ENCODE data around the gene AKAP8L.

The AKAP8L gene

DNA sequence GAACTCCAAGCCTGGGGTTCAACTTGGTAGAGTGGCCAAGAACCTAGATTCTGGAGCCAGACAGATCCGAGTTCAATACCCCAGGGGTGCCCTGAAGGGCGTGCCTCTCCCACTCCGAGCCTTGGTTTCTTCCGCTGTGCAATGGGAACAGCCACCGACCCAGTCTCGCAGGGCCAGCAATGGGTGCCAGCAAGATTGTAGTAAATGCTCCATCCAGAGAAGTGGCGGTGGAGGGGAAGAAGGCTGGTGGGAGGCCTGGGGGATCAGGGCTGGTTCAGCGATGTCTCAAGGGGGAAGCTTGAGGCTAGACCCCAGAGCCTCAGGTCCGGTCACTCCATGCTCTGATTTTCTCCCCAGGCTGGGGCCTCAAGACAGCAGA lies 26.4 kb upstream of the AKAP8L start:
- H3K27me3 ChIP-seq (ENCODE audit: control insufficient read depth, insufficient read depth, low read length) = no peaks in the 10 kb centered on the region
- H3K9me3 ChIP-seq (ENCODE audit: control insufficient read depth, low read length) = no peaks in the 10 kb centered on the region
- H3K36me3 ChIP-seq (ENCODE audit: control insufficient read depth, insufficient read depth, low read length) = no peaks in the 10 kb centered on the region
- peaks cover 9% of the 10 kb centered on the region for H3K4me1 ChIP-seq (ENCODE audit: control insufficient read depth, insufficient read depth, low read length)
- H3K9ac ChIP-seq (ENCODE audit: low read length) = no peak overlapping the region
- H3K4me3 ChIP-seq (ENCODE audit: low read length) = no peak overlapping the region

- no peaks in the 10 kb centered on the region for H3K36me3 ChIP-seq (ENCODE audit: control insufficient read depth, insufficient read depth, low read length)
- H3K27me3 ChIP-seq (ENCODE audit: control insufficient read depth, insufficient read depth, low read length) = no peaks in the 10 kb centered on the region
- no peak overlapping the region for H3K4me3 ChIP-seq (ENCODE audit: low read length)
- H3K9me3 ChIP-seq (ENCODE audit: control insufficient read depth, low read length) = no peaks in the 10 kb centered on the region
- H3K4me1 ChIP-seq (ENCODE audit: control insufficient read depth, insufficient read depth, low read length) = peaks cover 9% of the 10 kb centered on the region
- no peak overlapping the region for H3K9ac ChIP-seq (ENCODE audit: low read length)
Observed at GRCh38 chr19:15444505-15445226, 25.9 kb upstream of the AKAP8L start.

DNA sequence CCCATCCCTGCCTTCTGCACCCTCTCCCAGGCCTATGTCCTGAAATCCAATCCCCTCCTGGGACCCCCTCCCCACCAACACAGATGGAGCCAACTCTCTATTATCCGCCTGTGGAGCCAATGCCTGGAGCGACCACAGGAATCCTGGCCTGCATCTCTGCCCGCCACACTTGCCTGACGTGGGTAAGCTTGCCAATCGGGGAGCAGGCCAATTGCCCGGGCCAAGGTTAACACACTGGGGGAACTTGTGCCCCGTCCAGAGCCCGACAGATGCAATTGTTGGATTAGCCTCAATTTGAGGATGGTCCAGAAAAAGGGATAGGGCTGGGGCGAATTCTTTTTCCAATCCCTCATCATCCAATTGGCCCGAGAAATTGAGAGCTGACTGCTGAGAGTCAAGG lies 25.1 kb upstream of the AKAP8L start:
- Histone ChIP-seq H3K4me3 (ENCODE audit: low read length) (no peak overlapping the region), H3K27me3 (ENCODE audit: control insufficient read depth, insufficient read depth, low read length) (no peaks in the 10 kb centered on the region), H3K4me1 (ENCODE audit: control insufficient read depth, insufficient read depth, low read length) (peaks cover 5% of the 10 kb centered on the region), H3K9ac (ENCODE audit: low read length) (no peak overlapping the region), H3K9me3 (ENCODE audit: control insufficient read depth, low read length) (no peaks in the 10 kb centered on the region), H3K36me3 (ENCODE audit: control insufficient read depth, insufficient read depth, low read length) (no peaks in the 10 kb centered on the region)

GRCh38 chr19:15443325-15443724 lies 24.5 kb upstream of the AKAP8L start:
- Histone ChIP-seq H3K9me3 (ENCODE audit: control insufficient read depth, low read length) (no peaks in the 10 kb centered on the region), H3K36me3 (ENCODE audit: control insufficient read depth, insufficient read depth, low read length) (no peaks in the 10 kb centered on the region), H3K27me3 (ENCODE audit: control insufficient read depth, insufficient read depth, low read length) (no peaks in the 10 kb centered on the region), H3K4me3 (ENCODE audit: low read length) (no peak overlapping the region), H3K9ac (ENCODE audit: low read length) (no peak overlapping the region), H3K4me1 (ENCODE audit: control insufficient read depth, insufficient read depth, low read length) (no peaks in the 10 kb centered on the region)

- Histone ChIP-seq H3K27me3 (ENCODE audit: control insufficient read depth, insufficient read depth, low read length) (no peaks in the 10 kb centered on the region), H3K9ac (ENCODE audit: low read length) (no peak overlapping the region), H3K9me3 (ENCODE audit: control insufficient read depth, low read length) (no peaks in the 10 kb centered on the region), H3K4me3 (ENCODE audit: low read length) (no peak overlapping the region), H3K36me3 (ENCODE audit: control insufficient read depth, insufficient read depth, low read length) (no peaks in the 10 kb centered on the region), H3K4me1 (ENCODE audit: control insufficient read depth, insufficient read depth, low read length) (no peaks in the 10 kb centered on the region)
Observed at GRCh38 chr19:15442142-15442920, 23.5 kb upstream of the AKAP8L start.

DNA sequence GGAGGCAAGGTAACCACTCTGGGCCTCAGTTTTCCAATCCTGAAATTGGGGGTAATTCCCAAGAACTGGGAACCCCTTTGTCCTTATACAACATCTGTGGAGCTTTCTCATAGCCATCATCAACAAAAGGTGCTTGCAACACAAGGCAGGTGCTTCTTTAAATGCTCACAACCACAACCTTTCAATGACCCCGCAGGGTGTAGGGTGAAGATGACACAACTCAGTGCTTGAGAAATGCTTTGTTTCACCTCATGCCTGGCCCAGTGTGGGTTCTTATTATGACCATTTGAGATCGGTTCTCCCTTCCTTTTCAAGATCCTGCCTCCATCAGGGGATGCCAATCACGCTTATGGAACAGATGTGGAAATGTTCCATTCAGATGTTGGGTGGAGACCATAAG lies 22.5 kb upstream of the AKAP8L start:
- Histone ChIP-seq H3K9ac (ENCODE audit: low read length) (no peak overlapping the region), H3K4me3 (ENCODE audit: low read length) (no peak overlapping the region), H3K36me3 (ENCODE audit: control insufficient read depth, insufficient read depth, low read length) (no peaks in the 10 kb centered on the region), H3K27me3 (ENCODE audit: control insufficient read depth, insufficient read depth, low read length) (no peaks in the 10 kb centered on the region), H3K9me3 (ENCODE audit: control insufficient read depth, low read length) (no peaks in the 10 kb centered on the region), H3K4me1 (ENCODE audit: control insufficient read depth, insufficient read depth, low read length) (no peaks in the 10 kb centered on the region)

DNA sequence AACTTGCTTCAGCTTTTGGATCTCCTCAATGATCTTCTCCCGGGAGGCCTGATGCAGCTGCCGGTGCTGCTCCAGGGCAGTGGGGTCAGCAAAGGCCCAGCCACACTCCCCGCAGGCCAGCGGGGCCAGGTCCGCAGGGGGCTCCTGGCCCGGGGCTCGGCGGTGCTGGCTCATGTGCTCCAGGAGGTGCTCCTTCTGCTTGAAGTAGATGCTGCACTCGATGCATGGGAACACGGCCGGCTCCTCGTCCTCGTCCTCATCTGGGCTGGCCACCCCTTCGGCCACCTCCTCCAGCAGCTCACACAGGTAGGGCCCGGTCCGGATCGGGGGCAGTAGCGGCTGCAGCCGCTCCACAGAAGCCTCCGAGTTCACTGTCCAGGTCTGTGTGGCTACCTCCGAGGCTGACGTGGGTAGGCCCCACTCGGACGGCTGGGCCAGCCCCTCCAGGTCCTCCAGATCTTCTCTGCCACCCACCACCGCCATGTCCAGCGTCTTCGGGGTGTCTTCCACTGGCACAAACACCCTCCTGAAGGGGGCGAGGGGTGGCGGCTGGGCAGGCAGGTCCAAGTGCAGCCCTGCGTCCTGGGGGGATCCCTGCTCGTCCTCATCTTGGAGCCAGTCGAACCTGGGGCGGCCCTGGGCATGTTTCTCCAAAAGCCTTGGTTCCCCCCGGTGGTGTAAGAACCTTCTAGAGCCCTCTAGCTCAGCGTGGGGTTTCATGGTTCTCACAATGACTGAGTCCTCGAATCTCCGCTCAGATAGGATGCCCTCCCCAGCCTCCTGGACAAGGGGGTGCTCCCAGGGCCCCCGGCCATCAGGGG lies 21.2 kb upstream of the AKAP8L start:
- no peaks in the 10 kb centered on the region for H3K9me3 ChIP-seq (ENCODE audit: control insufficient read depth, low read length)
- H3K36me3 ChIP-seq (ENCODE audit: control insufficient read depth, insufficient read depth, low read length) = no peaks in the 10 kb centered on the region
- no peak overlapping the region for H3K4me3 ChIP-seq (ENCODE audit: low read length)
- no peak overlapping the region for H3K9ac ChIP-seq (ENCODE audit: low read length)
- no peaks in the 10 kb centered on the region for H3K4me1 ChIP-seq (ENCODE audit: control insufficient read depth, insufficient read depth, low read length)
- no peaks in the 10 kb centered on the region for H3K27me3 ChIP-seq (ENCODE audit: control insufficient read depth, insufficient read depth, low read length)

DNA sequence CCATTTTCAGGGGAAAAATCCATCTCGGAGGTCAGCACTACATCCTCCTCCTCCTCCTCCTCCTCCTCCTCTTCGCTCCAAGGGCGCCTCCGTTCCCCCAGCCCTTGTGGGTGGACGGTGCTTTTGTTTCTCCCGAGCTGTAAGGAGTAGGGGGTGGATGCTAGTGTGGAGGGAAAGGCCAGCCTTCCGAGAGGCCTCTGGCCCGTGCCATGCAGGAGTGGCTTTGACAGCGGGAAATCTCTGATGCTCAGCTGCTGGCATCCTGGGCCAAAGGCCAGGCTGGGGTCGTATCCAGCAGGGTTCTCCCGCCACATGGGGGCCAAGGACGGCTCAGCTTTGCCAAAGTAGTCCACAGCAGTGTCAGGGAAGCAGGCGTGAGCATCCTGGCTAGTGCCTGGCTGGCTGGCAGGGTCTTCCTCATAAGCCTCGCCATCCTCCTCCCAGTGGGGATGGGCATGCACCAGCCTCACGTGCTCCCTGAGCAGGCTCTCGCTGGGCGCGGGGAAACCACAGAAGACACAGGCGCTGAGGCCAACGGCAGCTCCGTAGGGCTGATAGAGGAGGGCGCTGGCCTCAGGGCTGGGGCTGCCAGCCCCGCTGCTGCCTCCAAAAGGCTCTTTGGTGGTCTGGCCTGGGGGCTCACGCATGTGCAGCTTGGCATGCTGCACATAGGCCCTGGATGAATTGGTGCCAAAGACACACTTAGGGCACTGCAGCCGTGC lies 20.5 kb upstream of the AKAP8L start:
- Histone ChIP-seq H3K4me1 (ENCODE audit: control insufficient read depth, insufficient read depth, low read length) (no peaks in the 10 kb centered on the region), H3K27me3 (ENCODE audit: control insufficient read depth, insufficient read depth, low read length) (no peaks in the 10 kb centered on the region), H3K36me3 (ENCODE audit: control insufficient read depth, insufficient read depth, low read length) (no peaks in the 10 kb centered on the region), H3K9me3 (ENCODE audit: control insufficient read depth, low read length) (no peaks in the 10 kb centered on the region), H3K4me3 (ENCODE audit: low read length) (no peak overlapping the region), H3K9ac (ENCODE audit: low read length) (no peak overlapping the region)

GRCh38 chr19:15438577-15438976 lies 19.8 kb upstream of the AKAP8L start:
- Histone ChIP-seq H3K4me1 (ENCODE audit: control insufficient read depth, insufficient read depth, low read length) (peaks cover 1% of the 10 kb centered on the region), H3K36me3 (ENCODE audit: control insufficient read depth, insufficient read depth, low read length) (no peaks in the 10 kb centered on the region), H3K4me3 (ENCODE audit: low read length) (no peak overlapping the region), H3K9me3 (ENCODE audit: control insufficient read depth, low read length) (no peaks in the 10 kb centered on the region), H3K27me3 (ENCODE audit: control insufficient read depth, insufficient read depth, low read length) (no peaks in the 10 kb centered on the region), H3K9ac (ENCODE audit: low read length) (no peak overlapping the region)

- no peak overlapping the region for H3K4me3 ChIP-seq (ENCODE audit: low read length)
- H3K27me3 ChIP-seq (ENCODE audit: control insufficient read depth, insufficient read depth, low read length) = no peaks in the 10 kb centered on the region
- H3K4me1 ChIP-seq (ENCODE audit: control insufficient read depth, insufficient read depth, low read length) = peaks cover 6% of the 10 kb centered on the region
- H3K36me3 ChIP-seq (ENCODE audit: control insufficient read depth, insufficient read depth, low read length) = no peaks in the 10 kb centered on the region
- no peak overlapping the region for H3K9ac ChIP-seq (ENCODE audit: low read length)
- H3K9me3 ChIP-seq (ENCODE audit: control insufficient read depth, low read length) = no peaks in the 10 kb centered on the region
Observed at GRCh38 chr19:15438124-15438496, 19.3 kb upstream of the AKAP8L start.

DNA sequence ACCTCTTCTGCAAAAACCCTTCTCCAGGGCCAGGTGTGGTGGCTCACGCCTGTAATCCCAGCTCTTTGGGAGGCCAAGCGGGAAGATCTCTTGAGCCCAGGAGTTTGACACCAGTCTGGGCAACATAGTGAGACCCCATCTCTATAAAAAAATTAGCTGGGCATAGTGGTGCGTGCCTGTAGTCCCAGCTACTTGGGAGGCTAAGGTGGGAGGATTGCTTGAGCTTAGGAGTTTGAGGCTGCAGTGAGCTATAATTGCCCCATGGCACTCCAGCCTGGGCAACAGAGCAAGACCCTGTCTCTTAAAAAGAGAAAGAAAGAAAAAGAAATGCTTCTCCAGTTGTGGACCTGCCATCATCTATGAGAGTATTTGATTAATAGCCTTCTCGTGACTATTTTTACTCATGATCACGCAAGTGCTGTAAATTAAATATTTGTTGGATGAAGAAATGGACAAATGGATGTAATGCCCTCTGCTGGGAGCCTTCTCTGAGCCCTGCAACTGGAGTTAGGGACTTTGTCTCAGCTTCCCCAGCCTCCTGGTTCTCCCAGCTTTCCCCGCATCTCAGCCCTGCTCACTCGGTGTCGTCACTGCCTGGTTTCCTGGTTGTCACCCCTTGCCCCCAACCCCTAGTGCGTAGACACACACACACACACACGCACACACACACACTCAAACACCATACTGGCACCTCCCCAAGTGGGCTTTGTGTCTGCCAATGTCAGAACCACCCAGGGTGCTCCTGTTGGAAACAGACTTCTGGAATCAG lies 18.8 kb upstream of the AKAP8L start:
- no peaks in the 10 kb centered on the region for H3K27me3 ChIP-seq (ENCODE audit: control insufficient read depth, insufficient read depth, low read length)
- no peaks in the 10 kb centered on the region for H3K9me3 ChIP-seq (ENCODE audit: control insufficient read depth, low read length)
- H3K36me3 ChIP-seq (ENCODE audit: control insufficient read depth, insufficient read depth, low read length) = no peaks in the 10 kb centered on the region
- H3K4me1 ChIP-seq (ENCODE audit: control insufficient read depth, insufficient read depth, low read length) = peaks cover 9% of the 10 kb centered on the region
- no peak overlapping the region for H3K9ac ChIP-seq (ENCODE audit: low read length)
- H3K4me3 ChIP-seq (ENCODE audit: low read length) = no peak overlapping the region
